ENCODE measurements around the gene NAA20.

- no peak for TF ChIP-seq PYGO2 (tag; IDR thresholded peaks at IDR 0.05)
- TF ChIP-seq SAFB2 (IDR thresholded peaks at IDR 0.05; ENCODE audit: borderline replicate concordance, low read depth, low read length, severe bottlenecking) = no peak
- no peak for TF ChIP-seq ZNF24 (IDR thresholded peaks at IDR 0.05)
- no peak for TF ChIP-seq ZNF79 (CRISPR knock-in tag; IDR thresholded peaks at IDR 0.05; ENCODE audit: low read depth)
- no peak for TF ChIP-seq LEF1 (IDR thresholded peaks at IDR 0.05)
- TF ChIP-seq ZNF263 (CRISPR knock-in tag; IDR thresholded peaks at IDR 0.05; ENCODE audit: borderline replicate concordance) = no peak
- no peak for TF ChIP-seq POLR2A (conservative IDR thresholded peaks at IDR 0.05)
- no peak for TF ChIP-seq NCOA1 (IDR thresholded peaks at IDR 0.05; ENCODE audit: low read depth)
- TF ChIP-seq ATF7 (IDR thresholded peaks at IDR 0.05) = no peak
- TF ChIP-seq POLR2AphosphoS2 (IDR thresholded peaks at IDR 0.05; ENCODE audit: low read length) = no peak
- TF ChIP-seq, protein P1, sequence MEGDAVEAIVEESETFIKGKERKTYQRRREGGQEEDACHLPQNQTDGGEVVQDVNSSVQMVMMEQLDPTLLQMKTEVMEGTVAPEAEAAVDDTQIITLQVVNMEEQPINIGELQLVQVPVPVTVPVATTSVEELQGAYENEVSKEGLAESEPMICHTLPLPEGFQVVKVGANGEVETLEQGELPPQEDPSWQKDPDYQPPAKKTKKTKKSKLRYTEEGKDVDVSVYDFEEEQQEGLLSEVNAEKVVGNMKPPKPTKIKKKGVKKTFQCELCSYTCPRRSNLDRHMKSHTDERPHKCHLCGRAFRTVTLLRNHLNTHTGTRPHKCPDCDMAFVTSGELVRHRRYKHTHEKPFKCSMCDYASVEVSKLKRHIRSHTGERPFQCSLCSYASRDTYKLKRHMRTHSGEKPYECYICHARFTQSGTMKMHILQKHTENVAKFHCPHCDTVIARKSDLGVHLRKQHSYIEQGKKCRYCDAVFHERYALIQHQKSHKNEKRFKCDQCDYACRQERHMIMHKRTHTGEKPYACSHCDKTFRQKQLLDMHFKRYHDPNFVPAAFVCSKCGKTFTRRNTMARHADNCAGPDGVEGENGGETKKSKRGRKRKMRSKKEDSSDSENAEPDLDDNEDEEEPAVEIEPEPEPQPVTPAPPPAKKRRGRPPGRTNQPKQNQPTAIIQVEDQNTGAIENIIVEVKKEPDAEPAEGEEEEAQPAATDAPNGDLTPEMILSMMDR (IDR thresholded peaks at IDR 0.05 in 2 of 3, conservative IDR thresholded peaks at IDR 0.05 in 1 of 3; ENCODE audit: insufficient read depth in 2 of 3, low read depth in 1 of 3, low read length in 3 of 3) = no peak
- TF ChIP-seq MAFK (IDR thresholded peaks at IDR 0.05; ENCODE audit: low read length) = no peak
These were observed 13.9 kb upstream of the NAA20 start for GRCh38 chr20:20003031-20003954.

Measured in K562 (cell line).